Activated CD4-positive, alpha-beta T cell treated with anti-CD3 and anti-CD28 coated beads for 24 hours (primary cell): ENCODE measurements around the gene THOP1.

Experiments used
- DNase-seq, 2 donors: peaks; one replicate each; pipeline ENCODE4 v3.0.0-alpha.2; 2020; ENCODE audit warnings: low read depth in 2 of 2

The THOP1 gene

GRCh38 chr19:2785244-2785997, at the start of gene THOP1:
THOP1 (plus strand) TSS chr19:2785503; CDS start chr19:2785663, 160 bp downstream.
- DNase-seq, result peak; percentile 99 to 100

- no peak for DNase-seq
Measured at GRCh38 chr19:2736550-2737190, 48.6 kb upstream of the THOP1 start.

- DNase-seq, result peak; percentile 99 to 100
Measured at GRCh38 chr19:2739602-2740313, 45.5 kb upstream of the THOP1 start, which contains the start of gene SLC39A3. SLC39A3 (minus strand) TSS chr19:2740017; CDS start chr19:2737257, 2,760 bp downstream.

GRCh38 chr19:2740314-2740656, 45.0 kb upstream of the THOP1 start:
- no peak for DNase-seq

GRCh38 chr19:2743099-2743498, 42.2 kb upstream of the THOP1 start:
- no peak for DNase-seq

GRCh38 chr19:2744113-2744512, 41.2 kb upstream of the THOP1 start:
- DNase-seq, result no peak

- no peak for DNase-seq
Measured at GRCh38 chr19:2747349-2747748, 38.0 kb upstream of the THOP1 start.

- no peak for DNase-seq
Measured at GRCh38 chr19:2750808-2751437, 34.4 kb upstream of the THOP1 start.

- DNase-seq, result no peak
Measured at GRCh38 chr19:2751438-2751830, 33.9 kb upstream of the THOP1 start.

GRCh38 chr19:2754659-2755447, 30.4 kb upstream of the THOP1 start:
- no peak for DNase-seq

GRCh38 chr19:2755448-2755705, 29.9 kb upstream of the THOP1 start:
- DNase-seq, result no peak

- no peak for DNase-seq
Measured at GRCh38 chr19:2755811-2756210, 29.5 kb upstream of the THOP1 start.

GRCh38 chr19:2756477-2756876, 28.8 kb upstream of the THOP1 start:
- DNase-seq, result no peak

- no peak for DNase-seq
Measured at GRCh38 chr19:2756921-2757881, 28.1 kb upstream of the THOP1 start.

GRCh38 chr19:2758601-2759313, 26.5 kb upstream of the THOP1 start:
- DNase-seq, result no peak

- no peak for DNase-seq
Measured at GRCh38 chr19:2759362-2759761, 25.9 kb upstream of the THOP1 start.

- no peak for DNase-seq
Measured at GRCh38 chr19:2759965-2760364, 25.3 kb upstream of the THOP1 start.

GRCh38 chr19:2761309-2761677, 24.0 kb upstream of the THOP1 start:
- no peak for DNase-seq

GRCh38 chr19:2761876-2762782, 23.2 kb upstream of the THOP1 start:
- no peak for DNase-seq
